NCI-H1092 (cell line): ENCODE results near the gene APBA1.

Experiments used
- DNase-seq: peaks from one replicate; lab custom pipeline; 2025; lab: John Stamatoyannopoulos, UW

Gene APBA1

DNA sequence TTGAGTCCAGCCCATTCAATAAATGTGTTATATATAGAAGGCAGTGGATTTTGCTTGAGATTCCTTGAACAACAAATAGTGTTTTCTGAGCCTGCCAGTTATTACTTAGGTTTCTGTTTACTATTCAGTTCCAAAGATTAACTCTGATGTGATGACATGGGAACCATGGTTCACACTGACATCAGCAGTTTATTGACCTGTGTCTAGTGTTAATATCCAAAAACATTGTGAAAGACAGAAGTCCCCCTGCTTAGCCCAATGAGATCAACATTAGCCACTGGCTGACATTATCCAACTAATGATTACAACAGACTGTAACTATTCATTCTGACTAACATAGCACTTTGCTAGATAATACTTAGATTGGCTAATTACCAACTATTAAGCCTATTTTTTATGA, 14.9 kb downstream of the APBA1 start:
- no peak for DNase-seq

DNA sequence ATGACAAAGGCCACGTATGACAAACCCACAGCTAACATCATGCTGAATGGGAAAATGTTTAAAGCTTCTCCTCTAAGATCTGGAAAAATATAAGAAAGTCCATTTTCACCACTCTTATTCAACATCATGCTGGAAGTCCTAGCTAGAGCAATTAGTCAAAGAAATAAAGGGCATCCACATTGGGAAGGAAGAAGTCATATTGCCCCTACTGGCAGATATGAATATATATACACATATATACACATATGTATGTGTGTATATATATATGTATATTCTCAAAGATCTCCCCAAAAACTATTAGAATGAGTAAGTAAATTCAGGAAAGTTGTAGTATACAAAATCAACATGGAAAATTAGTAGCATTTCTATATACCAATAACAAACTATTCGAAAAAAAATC, 17.1 kb downstream of the APBA1 start:
- no peak for DNase-seq

DNA sequence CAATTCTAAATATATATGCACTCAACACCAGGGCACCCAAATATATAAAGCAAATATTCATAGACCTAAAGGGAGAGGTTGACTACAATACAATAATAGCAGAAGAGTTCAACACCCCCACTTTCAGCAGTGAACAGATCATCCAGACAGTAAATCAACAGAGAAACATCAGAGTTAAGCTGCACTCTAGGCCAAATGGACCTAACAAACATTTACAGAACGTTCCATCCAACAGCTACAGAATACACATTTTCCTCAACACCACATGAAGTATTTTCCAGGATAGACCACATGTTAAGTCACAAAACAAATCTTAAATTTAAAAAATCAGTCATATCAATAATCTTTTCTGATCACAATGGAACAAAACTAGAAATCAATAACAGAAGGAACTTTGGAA, 18.9 kb downstream of the APBA1 start:
- DNase-seq, result no peak

DNA sequence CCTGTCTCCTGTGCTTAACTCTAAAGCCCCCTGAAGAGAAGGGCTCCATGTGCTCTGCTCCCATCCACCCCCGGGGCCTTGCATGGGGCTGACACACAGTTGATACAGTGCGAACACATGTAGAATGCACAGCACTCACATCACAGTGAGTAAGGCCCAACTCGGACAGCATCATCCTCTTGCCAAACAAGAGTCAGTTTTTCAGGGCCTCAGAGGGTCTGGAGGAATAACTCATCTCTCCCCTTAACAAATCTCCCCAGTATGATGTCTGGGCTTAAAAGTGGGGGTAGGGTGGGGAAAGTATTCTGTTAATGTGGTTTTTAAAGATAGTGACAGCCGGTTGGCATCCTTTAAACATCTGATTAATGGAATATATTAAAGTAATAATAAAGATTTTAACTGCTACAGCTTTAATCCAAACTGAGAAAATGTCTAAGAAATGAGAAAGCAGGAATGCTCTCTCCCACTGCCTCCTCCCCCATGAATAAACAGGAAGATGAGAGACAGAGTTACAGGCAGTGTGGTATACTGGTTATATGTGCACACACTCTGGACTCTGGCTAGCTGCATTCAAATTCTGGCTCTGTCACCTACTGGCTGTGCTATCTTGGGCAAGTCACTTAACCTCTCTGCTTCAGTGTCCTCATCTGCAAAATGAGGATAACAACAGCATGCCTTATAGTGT, 22.5 kb downstream of the APBA1 start:
- no peak for DNase-seq

DNA sequence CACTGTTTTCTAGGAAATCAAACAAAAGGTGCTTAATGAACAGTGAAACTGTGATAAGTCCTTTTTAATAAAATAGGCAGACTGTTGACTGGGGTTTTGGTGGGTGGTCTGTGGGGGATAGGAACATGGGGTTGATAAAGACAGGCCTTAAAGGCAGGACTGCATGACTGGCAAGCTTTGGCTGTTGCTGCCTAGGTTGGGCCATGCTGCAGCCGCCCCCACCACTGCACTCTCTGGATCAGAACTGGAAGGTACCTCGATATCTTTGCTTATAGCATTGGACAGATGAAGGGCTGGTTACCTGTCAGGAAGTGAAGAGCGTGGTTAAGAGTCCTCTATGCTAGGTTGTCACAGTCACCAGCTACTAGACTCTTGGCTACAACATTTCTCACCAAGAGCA, 24.4 kb downstream of the APBA1 start:
- no peak for DNase-seq

DNA sequence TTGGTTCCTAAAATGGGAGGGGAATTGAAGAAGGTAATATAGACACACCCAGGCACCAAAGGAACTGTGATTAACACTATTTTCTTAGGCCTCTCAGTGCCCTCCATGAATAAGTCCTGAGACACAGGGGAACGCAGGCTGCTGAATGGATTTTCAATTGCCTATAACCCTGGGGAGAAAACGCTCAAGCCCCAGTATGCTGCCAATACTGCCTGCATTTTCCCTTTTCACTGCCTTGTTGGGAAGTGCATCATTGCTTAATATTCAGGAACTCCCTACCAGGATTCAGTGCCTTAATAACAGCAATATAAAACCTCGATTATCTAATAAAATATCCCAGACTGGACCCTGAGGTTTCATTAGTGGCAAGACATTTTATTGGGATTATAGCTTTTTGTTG, 25.4 kb downstream of the APBA1 start:
- DNase-seq, result no peak

DNA sequence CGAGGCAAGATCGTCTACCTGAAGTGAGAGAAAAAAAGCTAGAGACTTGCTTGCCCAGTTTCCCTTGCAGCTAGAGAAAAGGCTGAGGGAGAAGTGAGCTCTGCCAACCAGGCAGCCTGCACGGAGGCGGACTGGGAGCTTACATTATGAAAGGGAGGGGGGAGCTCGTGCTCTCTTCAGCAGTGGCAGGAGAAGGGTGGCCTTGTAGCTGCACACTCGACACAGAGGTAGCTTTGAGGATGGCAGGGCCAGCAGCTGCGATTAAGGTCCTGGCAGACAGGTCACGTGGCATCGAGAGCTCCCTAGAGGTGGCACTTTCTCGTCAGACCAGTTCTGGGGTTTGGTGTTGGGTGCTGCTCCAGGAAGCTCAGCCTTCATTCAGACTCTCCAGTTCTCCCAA, 26.7 kb downstream of the APBA1 start:
- DNase-seq, result no peak

DNA sequence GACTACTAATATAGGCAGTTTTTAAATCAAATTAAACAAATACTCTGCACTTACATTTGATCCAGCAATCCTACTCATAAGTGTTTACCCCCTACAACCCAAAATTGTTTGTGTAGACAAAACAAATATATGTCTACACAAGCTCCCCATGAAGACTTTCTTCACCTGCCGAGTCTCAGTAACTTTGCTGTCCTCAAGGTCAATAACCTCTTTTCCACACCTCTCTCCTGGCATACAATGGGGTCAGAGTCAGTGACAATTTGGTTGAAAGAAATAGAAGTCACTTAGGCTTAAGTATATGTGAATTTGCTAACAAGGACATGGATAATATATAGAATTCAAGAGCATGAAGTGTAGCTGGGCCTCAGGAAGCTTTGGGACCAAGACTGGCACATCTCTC, 29.1 kb downstream of the APBA1 start:
- no peak for DNase-seq

DNA sequence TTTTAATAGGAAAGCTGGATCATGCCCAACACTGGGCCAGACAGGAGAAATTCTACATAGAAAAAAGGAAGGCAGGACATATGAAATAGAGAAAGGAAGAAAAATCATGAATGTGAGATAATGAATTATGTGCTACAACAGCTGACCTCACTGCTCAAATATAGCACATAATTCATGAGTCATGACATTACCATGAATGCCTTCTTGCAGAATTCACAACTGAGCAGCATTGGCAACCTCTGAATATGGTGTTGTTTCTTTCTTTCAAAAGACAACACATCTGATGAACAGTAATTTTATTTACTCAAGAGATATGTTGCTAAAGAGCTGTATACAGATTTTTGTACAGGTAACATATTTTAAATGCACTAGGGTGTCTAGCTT, 34.4 kb downstream of the APBA1 start:
- DNase-seq, result no peak

DNA sequence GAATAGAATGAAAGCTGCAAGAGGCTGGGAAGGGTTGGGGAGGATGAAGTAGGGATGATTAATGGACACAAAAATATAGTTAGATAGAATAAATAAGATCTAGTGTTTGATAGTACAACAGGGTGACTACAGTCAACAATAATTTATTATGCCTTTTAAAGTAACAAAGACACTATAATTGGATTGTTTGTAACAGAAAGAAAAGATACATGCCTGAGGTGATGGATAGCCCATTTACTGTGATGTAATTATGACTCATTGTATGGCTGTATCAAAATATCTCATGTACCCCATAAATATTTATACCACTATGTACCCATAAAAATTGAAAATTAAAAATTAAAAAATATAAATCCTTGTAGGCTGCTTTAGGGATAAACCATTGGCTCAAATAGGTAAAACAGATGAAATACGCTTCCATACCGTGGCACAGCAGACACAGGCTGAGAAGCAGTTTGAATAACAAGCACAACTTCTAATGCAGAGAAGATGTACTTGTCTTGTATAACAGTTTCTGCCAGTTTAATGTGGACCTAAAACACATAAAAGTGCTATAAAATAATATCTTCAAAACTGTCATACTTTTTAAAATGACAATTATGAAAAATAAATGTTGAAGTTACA, 34.9 kb downstream of the APBA1 start:
- no peak for DNase-seq

DNA sequence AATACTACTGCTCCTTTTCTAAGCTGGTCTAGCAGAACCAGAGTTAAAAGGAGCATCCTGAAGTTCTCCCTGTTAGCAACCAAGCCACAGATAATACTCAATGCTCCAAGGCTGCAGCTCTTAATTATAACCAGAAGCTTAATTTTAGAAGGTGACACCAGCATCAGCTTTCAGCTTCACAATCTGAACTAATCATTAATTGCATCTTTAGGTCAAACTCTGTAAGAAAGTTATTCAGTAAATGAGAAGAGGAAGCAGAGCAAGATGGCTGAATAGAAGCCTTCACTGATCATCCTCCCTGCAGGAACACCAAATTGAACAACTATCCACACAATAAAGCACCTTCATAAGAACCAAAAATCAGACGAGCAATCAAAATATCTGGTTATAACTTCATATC, 38.5 kb downstream of the APBA1 start:
- no peak for DNase-seq

DNA sequence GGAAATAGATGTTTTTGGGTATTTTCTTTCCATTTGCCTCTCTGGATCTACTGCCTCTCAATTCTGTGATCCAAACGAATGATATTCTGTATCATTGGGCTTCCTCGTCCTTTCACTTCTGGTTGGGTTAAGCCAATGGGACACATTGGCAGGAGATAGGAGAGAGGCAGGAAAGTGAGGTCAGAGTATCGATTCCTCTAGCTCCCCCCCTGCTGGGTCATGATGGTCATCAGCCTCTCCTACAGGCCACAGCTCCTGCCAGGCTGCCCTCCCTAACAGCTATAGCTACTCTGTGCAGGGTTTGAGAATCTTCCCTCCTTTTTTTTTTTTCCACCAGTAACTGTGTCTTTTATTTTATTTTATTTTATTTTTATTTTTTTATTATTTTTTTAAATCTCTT, 39.4 kb downstream of the APBA1 start:
- no peak for DNase-seq

DNA sequence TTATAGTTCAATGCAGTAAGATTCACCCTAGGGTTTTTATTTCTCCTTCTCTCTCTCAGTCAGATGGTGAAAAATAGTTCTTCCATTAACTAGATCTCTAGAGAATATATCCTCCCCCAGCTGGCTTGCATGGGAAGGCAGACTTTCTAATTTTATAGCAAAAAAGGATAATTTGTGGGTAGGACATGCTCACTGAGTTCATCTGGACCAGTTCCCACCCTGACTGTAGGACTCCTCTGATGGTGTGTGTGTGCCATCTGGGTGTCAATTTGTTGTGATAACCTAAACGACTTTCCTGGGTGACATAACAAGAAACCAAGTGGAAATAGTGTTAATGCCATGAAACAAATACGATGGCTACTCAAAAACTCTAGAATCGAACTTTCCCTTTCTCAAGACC, 44.9 kb downstream of the APBA1 start:
- no peak for DNase-seq

DNA sequence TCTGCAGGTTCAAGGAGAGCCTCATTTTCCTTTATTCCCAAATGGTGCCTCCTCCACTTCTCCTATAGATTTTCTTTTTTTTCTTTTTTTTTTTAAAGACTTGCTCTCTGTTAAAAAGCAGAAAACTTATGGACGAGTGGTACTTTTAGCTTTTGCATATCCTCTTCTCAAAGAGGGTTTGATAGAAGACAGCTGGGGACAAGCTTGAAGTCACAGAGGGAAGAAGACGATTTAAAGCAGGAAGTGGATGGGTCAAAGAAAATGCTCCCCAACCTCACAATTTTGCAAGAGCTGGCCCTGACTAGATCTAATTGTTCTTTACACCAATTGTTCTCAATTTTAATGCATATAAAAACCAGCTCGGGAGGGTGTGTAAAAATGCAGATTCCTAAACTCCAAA, 48.9 kb downstream of the APBA1 start:
- no peak for DNase-seq

DNA sequence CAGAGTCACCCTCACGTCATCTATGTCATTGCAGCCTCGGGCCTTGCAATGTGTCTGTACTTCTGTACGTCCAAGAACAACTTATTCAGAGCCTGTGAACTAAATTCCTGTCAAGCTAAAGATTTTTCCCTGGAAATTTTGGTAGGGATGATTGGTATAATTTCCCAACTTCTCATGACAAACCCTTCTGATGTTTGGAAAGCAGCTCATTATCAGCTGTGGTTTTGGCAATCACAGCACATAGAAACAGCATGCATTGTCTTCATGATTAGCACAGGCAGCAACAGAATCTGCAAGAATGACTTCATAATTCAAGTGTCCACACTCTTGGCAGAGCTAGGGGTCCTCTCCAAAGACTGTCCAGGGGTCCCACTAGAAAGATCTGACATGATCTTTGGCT, 49.5 kb downstream of the APBA1 start:
- DNase-seq, result no peak

DNA sequence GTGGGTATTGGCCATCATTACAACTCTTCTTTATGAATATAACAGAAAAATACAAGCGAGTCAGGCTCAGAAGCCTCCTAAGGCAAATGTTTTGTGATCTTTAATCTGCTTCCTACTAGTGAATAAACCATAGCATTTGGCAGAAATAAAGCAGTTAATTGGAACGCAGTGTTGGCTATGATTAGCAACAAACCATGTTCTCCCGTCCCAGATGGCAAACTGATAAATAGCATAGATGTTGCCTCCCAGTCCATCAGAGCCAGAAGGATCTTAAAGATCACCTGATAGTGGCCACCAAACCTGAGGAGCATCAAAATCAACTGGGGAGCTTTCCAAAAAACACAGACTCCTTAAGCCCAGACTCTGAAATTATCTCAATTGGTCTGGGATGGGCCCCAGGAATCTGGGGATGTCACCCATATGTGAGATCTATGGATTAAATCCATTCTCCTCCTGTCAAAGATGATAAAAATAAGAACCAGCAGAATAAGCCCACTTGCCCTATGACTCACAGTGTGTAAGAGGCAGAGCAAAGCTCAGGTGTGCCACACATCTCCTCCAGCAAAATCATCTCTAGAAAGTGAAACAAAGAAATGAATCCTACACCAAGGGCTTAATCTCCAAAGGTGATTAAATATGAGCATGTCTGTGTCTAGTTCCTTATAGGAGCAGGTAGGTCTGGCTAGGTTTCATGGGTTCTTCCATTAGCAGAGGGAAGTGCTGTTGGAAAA, 50.3 kb downstream of the APBA1 start:
- DNase-seq, result no peak

DNA sequence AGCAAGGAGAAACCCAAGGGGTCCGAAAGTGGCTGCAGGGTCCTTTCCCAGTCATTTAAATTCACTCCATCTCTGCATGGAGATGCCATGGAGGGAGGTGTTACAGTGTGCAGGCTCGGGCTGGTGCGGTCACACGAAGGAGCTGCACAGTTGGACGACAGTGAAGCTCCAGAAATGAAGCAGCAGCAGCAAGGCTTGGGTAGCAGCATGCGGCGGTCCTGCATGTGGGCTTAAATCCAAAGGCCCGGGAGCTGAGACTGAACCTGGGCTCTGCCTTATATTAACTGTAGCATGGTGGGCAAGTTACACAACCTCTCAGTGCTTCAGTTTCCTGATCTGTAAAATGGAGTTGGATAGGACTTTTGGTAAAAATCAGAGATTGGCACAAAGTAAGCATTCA, 51.4 kb downstream of the APBA1 start:
- no peak for DNase-seq

DNA sequence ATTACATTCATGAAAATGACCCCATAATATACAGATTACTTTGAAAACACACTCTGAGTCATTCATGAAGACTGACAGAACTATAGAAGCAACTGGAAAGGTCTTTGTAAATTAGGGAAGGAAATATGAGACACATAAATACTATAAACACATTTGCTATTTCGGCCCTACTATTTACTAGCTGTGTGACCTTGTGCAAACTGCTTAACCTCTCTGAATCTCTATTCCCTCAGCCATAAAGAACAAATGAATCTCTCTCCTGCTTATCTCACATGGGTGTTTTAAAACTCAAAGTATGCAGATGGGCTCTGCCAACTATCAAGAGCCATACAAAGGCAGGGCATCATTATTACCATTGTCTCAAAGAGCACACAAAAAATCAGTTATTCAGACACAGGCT, 52.9 kb downstream of the APBA1 start:
- DNase-seq, result no peak

DNA sequence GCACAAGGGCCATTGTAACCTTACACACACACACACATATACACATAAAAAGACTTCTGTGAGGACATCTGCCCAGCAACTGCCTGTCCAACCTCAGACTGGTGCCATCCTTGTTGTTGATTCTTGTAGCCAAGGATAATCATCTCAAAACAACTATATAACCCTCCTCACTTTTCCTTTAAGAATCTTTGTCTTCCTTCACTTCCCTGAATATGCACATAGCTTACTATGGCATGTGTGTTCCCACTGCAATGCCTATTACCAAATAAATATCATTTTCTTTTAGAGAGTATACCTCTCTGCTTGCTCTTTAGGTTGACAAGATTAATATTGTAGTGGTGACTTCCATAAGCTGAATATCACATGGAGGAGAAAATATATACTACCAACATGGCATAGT, 55.2 kb downstream of the APBA1 start:
- DNase-seq, result no peak

DNA sequence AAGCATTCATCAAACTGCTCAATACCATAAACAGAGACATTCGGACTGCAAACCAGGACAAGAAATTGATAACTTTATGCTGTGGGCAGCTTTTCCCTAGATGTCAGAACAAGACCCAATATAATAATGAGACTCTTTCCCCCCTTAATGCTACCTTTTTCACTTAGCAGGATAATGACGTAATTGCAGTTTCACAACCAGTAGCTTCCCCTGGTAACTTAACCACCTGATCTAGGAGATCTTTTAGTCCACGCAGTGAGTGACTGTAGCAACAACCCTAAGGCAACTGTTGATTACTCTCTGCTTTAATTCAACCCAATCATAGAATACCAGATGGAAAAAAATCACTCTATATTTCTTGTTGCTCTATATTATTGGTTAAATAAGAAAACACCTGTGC, 56.3 kb downstream of the APBA1 start:
- DNase-seq, result no peak

DNA sequence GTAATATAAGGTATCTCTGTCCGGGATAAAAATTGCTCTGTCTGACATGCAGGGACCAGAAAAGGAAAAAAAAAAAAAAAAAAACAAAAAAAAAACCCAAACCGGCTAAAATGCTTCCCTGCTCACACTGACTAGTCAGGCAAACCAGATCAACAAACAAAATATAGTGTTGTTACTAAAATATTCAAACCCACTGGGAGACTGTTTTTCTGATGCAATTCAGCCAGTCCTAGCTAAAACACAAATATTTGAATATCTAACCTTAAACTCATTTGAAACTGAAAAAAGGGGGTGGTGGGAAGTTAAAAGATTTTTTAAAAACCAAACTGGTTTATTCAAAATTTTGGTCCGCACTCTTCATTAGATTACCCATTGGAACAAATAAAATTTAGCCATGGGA, 61.0 kb downstream of the APBA1 start:
- DNase-seq, result no peak

DNA sequence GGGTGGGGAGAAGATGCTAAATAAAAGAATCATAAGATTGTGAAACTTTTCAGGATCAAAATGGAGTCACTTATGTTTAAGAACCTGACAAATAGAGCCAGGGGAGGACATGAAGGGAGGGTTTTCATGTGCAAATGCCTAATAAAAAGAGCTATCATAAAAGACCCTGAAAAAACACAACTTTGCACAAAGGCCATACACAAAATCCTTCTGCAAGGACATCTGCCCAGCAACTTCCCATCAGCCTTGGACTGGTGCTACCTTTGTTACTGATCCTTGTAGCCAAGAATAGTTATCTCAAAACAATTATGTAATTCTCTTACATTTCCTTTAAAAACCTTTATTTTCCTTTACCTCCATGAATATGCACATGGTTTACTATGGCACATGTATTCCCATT, 63.0 kb downstream of the APBA1 start:
- DNase-seq, result no peak

DNA sequence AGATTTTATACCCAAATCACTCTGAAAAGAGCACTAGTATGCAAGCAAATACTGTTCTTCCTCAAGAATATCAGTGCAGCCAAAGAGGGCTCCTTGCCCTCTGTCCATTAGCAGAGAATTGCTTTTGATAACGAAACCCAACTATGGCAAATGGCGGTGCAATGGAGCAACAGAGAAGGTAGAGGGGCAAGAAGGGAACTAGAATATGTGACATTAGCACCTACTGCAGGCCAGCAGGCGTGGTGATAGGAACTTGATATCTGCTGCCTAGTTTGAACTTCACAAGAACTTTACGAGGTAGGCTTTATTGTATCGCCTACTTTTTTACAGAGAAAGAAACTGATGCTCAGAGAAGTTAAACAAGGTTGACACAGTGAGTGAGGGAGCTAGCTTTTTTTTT, 66.1 kb downstream of the APBA1 start:
- no peak for DNase-seq

DNA sequence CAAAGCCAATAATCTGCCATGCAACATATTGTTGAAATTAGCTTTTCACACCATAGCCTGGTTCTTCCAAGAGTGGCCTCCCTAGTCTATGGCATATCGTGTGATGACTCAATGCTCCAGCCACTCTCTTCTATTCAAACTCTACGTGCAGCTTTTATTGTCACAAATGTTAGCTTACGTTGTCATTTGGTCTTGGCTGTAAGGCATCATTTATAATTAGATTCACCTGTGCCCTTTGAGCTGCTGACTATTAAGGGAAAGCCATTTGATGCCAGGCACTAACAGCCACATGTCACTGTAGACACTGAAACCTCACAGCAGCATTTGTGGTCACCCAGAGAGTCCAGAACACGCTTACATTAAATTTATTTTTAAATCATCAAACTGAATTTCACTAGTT, 66.8 kb downstream of the APBA1 start:
- no peak for DNase-seq
